Measurements from ENCODE around the gene RUNX2.

GRCh38 chr6:45704056-45704800, 376.1 kb downstream of the RUNX2 start:
- TF ChIP-seq CTCF (conservative IDR thresholded peaks at IDR 0.05; ENCODE audit: low read depth, low read length): no peak
- no peak for TF ChIP-seq EZH2phosphoT487 (IDR thresholded peaks at IDR 0.05; ENCODE audit: borderline replicate concordance, low read length)
- no peak for TF ChIP-seq EZH2 (IDR thresholded peaks at IDR 0.05; ENCODE audit: low read length, unreplicated experiment)

Measured in PC-3 (cell line).